Measurements from ENCODE around the gene CSPG4.

- TF ChIP-seq CTCF (IDR thresholded peaks at IDR 0.05) (no peak), POLR2A (IDR thresholded peaks at IDR 0.05) (no peak), EP300 (IDR thresholded peaks at IDR 0.05; ENCODE audit: low read depth) (no peak), POLR2AphosphoS5 (IDR thresholded peaks at IDR 0.05) (no peak)
These were observed 66.3 kb downstream of the CSPG4 start for GRCh38 chr15:75646112-75646943.
